ENCODE data around the gene HS3ST1.

DNA sequence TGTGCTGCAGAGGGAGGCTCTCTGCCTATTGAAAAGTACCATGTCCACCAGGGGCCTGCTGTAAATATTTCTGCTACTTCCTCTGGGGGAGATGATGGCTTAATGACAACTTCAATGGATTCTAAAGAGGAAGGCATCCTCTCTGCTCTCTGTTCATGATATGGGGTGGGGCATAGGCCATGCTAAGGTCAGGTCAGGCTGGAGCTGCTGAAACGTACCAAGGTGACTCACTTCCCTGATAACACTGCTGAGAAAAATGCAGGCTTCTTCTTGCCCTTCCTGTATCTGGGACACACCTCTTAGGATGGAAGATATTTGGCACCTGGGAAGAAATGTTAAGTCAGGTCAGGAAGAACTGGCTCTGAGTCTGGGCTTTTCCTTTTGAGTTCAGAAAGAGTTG lies 31.5 kb downstream of the HS3ST1 start:
- TF ChIP-seq POLR2AphosphoS5 (IDR thresholded peaks at IDR 0.05; ENCODE audit: low read depth, low read length) (no peak), POLR2A (IDR thresholded peaks at IDR 0.05; ENCODE audit: low read depth, low read length) (no peak)

Data from GM12891 (cell line).